GM12874 (cell line): ENCODE measurements around the gene ANKRD10.

Source experiments
- CTCF ChIP-seq: IDR thresholded peaks from 2 replicates; pipeline ENCODE4 v1.5.1; 2011; ENCODE audit warnings: low read depth, mild to moderate bottlenecking, control low read depth, low read length, moderate library complexity; ENCODE audit not compliant: insufficient read depth

The ANKRD10 gene

GRCh38 chr13:110932588-110932987, 17.7 kb upstream of the ANKRD10 start:
- no peak for TF ChIP-seq CTCF

- no peak for TF ChIP-seq CTCF
Measured at GRCh38 chr13:110929104-110929777, 14.4 kb upstream of the ANKRD10 start.

GRCh38 chr13:110925023-110925612, 10.2 kb upstream of the ANKRD10 start:
- TF ChIP-seq CTCF, result 0 out of 2 replicates have a peak, but pooled peaks have one; percentile 6

DNA sequence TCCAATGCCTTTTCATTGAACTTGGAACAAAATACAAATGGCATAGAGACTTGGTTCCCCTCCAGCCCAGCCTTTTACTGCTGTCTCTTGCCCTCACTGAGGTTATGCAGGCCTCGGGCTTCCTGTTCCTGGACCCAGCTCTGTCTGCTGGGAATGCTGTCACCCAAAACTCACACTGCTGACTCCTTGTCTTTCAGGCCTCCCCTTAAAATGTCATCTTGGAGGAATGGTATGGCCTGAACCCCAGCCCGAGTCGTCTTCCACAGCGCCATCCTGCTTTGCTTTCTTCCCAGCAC, 9.7 kb upstream of the ANKRD10 start:
- TF ChIP-seq CTCF, result no peak

DNA sequence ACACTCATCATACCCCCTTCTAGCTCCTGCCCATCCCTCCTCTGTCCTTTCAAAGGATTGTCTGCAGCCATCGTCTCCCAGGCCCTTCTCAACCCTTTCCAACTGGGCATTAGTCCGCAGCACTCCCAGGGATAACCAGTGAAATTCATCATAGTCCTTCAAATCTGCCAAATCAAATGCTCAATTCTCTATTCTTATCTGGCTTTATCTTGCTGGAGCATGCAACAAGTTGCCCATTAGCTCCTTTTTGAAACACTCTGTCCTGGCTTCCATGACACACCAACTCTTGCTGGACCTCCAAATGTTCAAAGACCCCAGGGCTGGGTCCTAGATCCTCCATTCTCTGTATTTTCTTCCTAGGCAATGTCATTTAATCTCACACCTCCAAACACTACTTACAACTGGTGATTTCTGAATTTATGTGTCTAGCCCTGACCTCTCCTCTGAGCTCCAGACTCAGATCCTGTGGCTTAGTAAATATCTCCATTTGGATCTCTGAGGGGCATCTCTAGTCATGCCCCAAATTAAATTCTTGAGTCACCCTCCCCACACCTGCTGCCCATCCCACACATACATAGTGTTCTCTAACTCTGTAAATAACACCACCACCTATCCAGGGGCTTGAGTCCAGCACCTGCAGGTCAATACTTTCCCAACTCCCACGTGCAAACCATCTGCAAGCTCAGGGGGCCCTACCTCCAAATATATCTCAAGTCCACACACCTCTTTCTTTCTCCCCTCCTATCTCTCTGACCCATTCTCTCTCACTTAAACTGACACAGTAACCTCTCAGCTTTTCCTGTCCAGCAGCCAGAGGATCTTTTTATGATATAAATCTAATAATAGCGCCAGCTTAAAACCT, 9.1 kb upstream of the ANKRD10 start:
- TF ChIP-seq CTCF, result no peak

GRCh38 chr13:110923086-110923485, 8.2 kb upstream of the ANKRD10 start:
- no peak for TF ChIP-seq CTCF

DNA sequence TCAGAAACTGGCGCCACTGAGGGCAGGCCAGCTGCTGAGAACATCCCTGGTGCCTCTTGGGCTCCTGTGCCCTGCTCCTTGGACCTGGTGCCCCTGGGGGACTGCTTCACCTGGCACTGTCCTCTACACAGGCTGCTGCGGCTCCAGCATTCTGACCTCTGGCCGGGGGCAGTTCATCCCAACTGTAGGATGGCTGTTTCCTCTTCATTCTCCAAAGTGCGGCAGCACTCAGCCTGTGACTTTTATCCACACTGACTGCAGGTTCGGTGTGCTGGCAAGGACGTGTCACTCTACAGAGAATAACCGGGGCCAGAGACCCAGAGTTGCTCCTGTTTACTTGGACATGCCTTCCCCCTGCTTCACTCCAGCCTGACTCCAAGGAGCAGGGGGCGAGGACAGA, 7.6 kb upstream of the ANKRD10 start:
- TF ChIP-seq CTCF, result no peak
